ENCODE results near the gene DNAH9.

GRCh38 chr17:11636771-11637170 is 38.5 kb downstream of the DNAH9 start:
- TF ChIP-seq, protein P1, sequence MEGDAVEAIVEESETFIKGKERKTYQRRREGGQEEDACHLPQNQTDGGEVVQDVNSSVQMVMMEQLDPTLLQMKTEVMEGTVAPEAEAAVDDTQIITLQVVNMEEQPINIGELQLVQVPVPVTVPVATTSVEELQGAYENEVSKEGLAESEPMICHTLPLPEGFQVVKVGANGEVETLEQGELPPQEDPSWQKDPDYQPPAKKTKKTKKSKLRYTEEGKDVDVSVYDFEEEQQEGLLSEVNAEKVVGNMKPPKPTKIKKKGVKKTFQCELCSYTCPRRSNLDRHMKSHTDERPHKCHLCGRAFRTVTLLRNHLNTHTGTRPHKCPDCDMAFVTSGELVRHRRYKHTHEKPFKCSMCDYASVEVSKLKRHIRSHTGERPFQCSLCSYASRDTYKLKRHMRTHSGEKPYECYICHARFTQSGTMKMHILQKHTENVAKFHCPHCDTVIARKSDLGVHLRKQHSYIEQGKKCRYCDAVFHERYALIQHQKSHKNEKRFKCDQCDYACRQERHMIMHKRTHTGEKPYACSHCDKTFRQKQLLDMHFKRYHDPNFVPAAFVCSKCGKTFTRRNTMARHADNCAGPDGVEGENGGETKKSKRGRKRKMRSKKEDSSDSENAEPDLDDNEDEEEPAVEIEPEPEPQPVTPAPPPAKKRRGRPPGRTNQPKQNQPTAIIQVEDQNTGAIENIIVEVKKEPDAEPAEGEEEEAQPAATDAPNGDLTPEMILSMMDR (IDR thresholded peaks at IDR 0.05): no peak
- no peak for TF ChIP-seq POLR2A (IDR thresholded peaks at IDR 0.05)

All from Peyer's patch (tissue), 4 donors.